Activated CD8-positive, alpha-beta memory T cell treated with anti-CD3 and anti-CD28 coated beads, Interleukin-2, amount 50 U/mL, for 24 hours (primary cell): ENCODE results near the gene CT83.

Source experiments
- DNase-seq: peaks from one replicate; pipeline ENCODE4 v3.0.0-alpha.2; 2020; ENCODE audit errors: extremely low read depth

CT83 gene

GRCh38 chrX:116462822-116463221 lies at the start of gene CT83:
TSS of gene CT83 (minus strand) at chrX:116462976. CDS start at chrX:116462856, 120 bp downstream.
- DNase-seq = no peak

- DNase-seq = no peak
These were observed 37.0 kb upstream of the CT83 start for GRCh38 chrX:116499780-116500179.

- no peak for DNase-seq
These were observed 30.5 kb upstream of the CT83 start for GRCh38 chrX:116493271-116493670.

- no peak for DNase-seq
These were observed 27.3 kb upstream of the CT83 start for GRCh38 chrX:116490104-116490503.

- DNase-seq = no peak
These were observed 17.3 kb upstream of the CT83 start for GRCh38 chrX:116480059-116480458.

- no peak for DNase-seq
These were observed 13.6 kb downstream of the CT83 start for GRCh38 chrX:116449156-116449555.

- DNase-seq = no peak
These were observed 26.4 kb downstream of the CT83 start, which contains the start of gene SLC6A14 for GRCh38 chrX:116436358-116436816. TSS of gene SLC6A14 (plus strand) at chrX:116436606. CDS start at chrX:116436710, 104 bp downstream.

- no peak for DNase-seq
These were observed 27.2 kb downstream of the CT83 start for GRCh38 chrX:116435597-116435996.

- DNase-seq = no peak
These were observed 34.8 kb downstream of the CT83 start for GRCh38 chrX:116427978-116428377.

GRCh38 chrX:116417968-116418367 lies 44.8 kb downstream of the CT83 start:
- no peak for DNase-seq

GRCh38 chrX:116417214-116417613 lies 45.6 kb downstream of the CT83 start:
- DNase-seq = no peak

GRCh38 chrX:116413273-116413672 lies 49.5 kb downstream of the CT83 start:
- DNase-seq = no peak
